SIG-M5 (cell line): ENCODE results near the gene RNF208.
A peak's percentile ranks its signal among the peaks of the same experiment; 100 is the strongest.

Experiments
- DNase-seq: peaks from one replicate; lab custom pipeline; 2025; lab: John Stamatoyannopoulos, UW

The RNF208 gene

GRCh38 chr9:137227054-137227852 is 5.2 kb upstream of the RNF208 start, which contains the start of gene RNF224:
Gene RNF224, plus strand, starts transcription at chr9:137227502. Its CDS starts 834 bp downstream, at chr9:137228336.
- no peak for DNase-seq

GRCh38 chr9:137226338-137227053 is 4.5 kb upstream of the RNF208 start:
- DNase-seq: no peak

GRCh38 chr9:137225699-137226331 is 3.8 kb upstream of the RNF208 start:
- DNase-seq: no peak

- DNase-seq: no peak
Measured at GRCh38 chr9:137224830-137225694, 3.0 kb upstream of the RNF208 start, which contains the start of gene CYSRT1. Gene CYSRT1, plus strand, starts transcription at chr9:137225174. Its CDS starts 448 bp downstream, at chr9:137225622.

GRCh38 chr9:137223078-137223970 is 1.3 kb upstream of the RNF208 start:
- DNase-seq: peak; percentile 92

- no peak for DNase-seq
Measured at GRCh38 chr9:137221506-137222111, 431 bp downstream of the RNF208 start.

- no peak for DNase-seq
Measured at GRCh38 chr9:137221095-137221505, 940 bp downstream of the RNF208 start.

GRCh38 chr9:137220317-137221094 is 1.5 kb downstream of the RNF208 start:
- DNase-seq: no peak

- no peak for DNase-seq
Measured at GRCh38 chr9:137219757-137220316, 2.2 kb downstream of the RNF208 start.

GRCh38 chr9:137218754-137219271 is 3.2 kb downstream of the RNF208 start:
- DNase-seq: no peak

- DNase-seq: no peak
Measured at GRCh38 chr9:137218212-137218753, 3.8 kb downstream of the RNF208 start.

GRCh38 chr9:137217276-137218211 is 4.5 kb downstream of the RNF208 start:
- no peak for DNase-seq

- DNase-seq: no peak
Measured at GRCh38 chr9:137216188-137216965, 5.7 kb downstream of the RNF208 start.

- DNase-seq: no peak
Measured at GRCh38 chr9:137215196-137215986, 6.6 kb downstream of the RNF208 start.

- no peak for DNase-seq
Measured at GRCh38 chr9:137214620-137215019, 7.4 kb downstream of the RNF208 start.
